ENCODE data around the gene VANGL2.

- TF ChIP-seq CTCF (conservative IDR thresholded peaks at IDR 0.05; ENCODE audit: low read depth in 2 of 2) (no peak), ETS1 (IDR thresholded peaks at IDR 0.05) (no peak), EZH2phosphoT487 (IDR thresholded peaks at IDR 0.05; ENCODE audit: unreplicated experiment) (no peak), POLR2AphosphoS5 (IDR thresholded peaks at IDR 0.05; ENCODE audit: low read depth) (no peak), JUNB (IDR thresholded peaks at IDR 0.05; ENCODE audit: unreplicated experiment) (no peak), REST (IDR thresholded peaks at IDR 0.05; ENCODE audit: unreplicated experiment) (no peak), NANOG (IDR thresholded peaks at IDR 0.05; ENCODE audit: borderline replicate concordance) (no peak), ZNF114 (CRISPR knock-in tag; IDR thresholded peaks at IDR 0.05) (no peak), EZH2 (IDR thresholded peaks at IDR 0.05; ENCODE audit: low read depth, unreplicated experiment) (no peak), STAT1 (IDR thresholded peaks at IDR 0.05; ENCODE audit: unreplicated experiment) (no peak), CREB1 (CRISPR knock-in tag; IDR thresholded peaks at IDR 0.05; ENCODE audit: low read depth) (no peak), ZNF331 (CRISPR knock-in tag; IDR thresholded peaks at IDR 0.05; ENCODE audit: low read depth) (no peak), ZNF462 (CRISPR knock-in tag; IDR thresholded peaks at IDR 0.05) (no peak)
Observed at GRCh38 chr1:160353223-160353622, 47.1 kb upstream of the VANGL2 start.

All from GM23338 (cell line).